SU-DHL-6 (cell line): ENCODE results near the gene HJV.
A peak's percentile ranks its signal among the peaks of the same experiment; 100 is the strongest.

Source experiments
- H2AFZ ChIP-seq: fragments of 200-600 bp; sonication (generic); 2 replicates; pipeline ENCODE4 v1.6.1; 2014; ENCODE audit warnings: low read depth, mild to moderate bottlenecking, moderate library complexity, mixed read lengths, antibody characterized with exemption, low read length; ENCODE audit not compliant: severe bottlenecking
- H3F3A ChIP-seq: fragments of 200-600 bp; shearing (Covaris generic); 2 replicates; pipeline ENCODE4 v1.6.0; 2016; ENCODE audit warnings: antibody characterized with exemption, mild to moderate bottlenecking; ENCODE audit not compliant: insufficient read depth
- H3K27ac ChIP-seq: fragments of 200-600 bp; sonication (generic); 2 replicates; pipeline ENCODE4 v1.5.1; 2016; ENCODE audit warnings: low read depth, mild to moderate bottlenecking, low read length, moderate library complexity, mixed read lengths
- H3K27me3 ChIP-seq: fragments of 200-600 bp; sonication (generic), shearing (Covaris generic); 2 replicates; pipeline ENCODE4 v1.6.0; 2014; ENCODE audit warnings: mild to moderate bottlenecking, low read length
- H3K36me3 ChIP-seq: fragments of 200-600 bp; sonication (generic); 2 replicates; pipeline ENCODE4 v1.6.1; 2014; ENCODE audit warnings: mild to moderate bottlenecking, low read length, mixed read lengths
- H3K4me2 ChIP-seq: fragments of 300-600, 200-600 bp; shearing (Covaris generic), sonication (generic); 2 replicates; pipeline ENCODE4 v1.6.0; 2014; ENCODE audit warnings: low read length, low read depth, mild to moderate bottlenecking; ENCODE audit not compliant: poor library complexity, severe bottlenecking
- H3K4me3 ChIP-seq: fragments of 200-600 bp; sonication (generic); 2 replicates; pipeline ENCODE4 v1.5.1; 2014; ENCODE audit warnings: antibody characterized with exemption, low read length, mild to moderate bottlenecking, mixed read lengths; ENCODE audit not compliant: insufficient read depth, poor library complexity, severe bottlenecking
- H3K79me2 ChIP-seq: fragments of 200-600 bp; sonication (generic); 2 replicates; pipeline ENCODE4 v1.6.1; 2014; ENCODE audit warnings: mild to moderate bottlenecking, low read length, moderate library complexity; ENCODE audit not compliant: insufficient read depth
- H3K9ac ChIP-seq: fragments of 200-600 bp; sonication (generic); 2 replicates; pipeline ENCODE4 v1.7.0; 2014; ENCODE audit warnings: mild to moderate bottlenecking, low read length
- H3K9me2 ChIP-seq: fragments of 200-600 bp; sonication (generic); replicated peaks from 2 replicates; pipeline ENCODE4 v1.6.1; 2014; ENCODE audit warnings: low read length; ENCODE audit not compliant: insufficient read depth
- H3K9me3 ChIP-seq: fragments of 200-600 bp; sonication (generic); 2 replicates; pipeline ENCODE4 v1.6.1; 2014; ENCODE audit warnings: low read length, mixed read lengths; ENCODE audit not compliant: insufficient read depth
- H4K20me1 ChIP-seq: fragments of 200-600 bp; sonication (generic); 2 replicates; pipeline ENCODE4 v1.6.1; 2014; ENCODE audit warnings: low read depth, mild to moderate bottlenecking, antibody characterized with exemption, low read length, moderate library complexity, mixed read lengths
- CTCF ChIP-seq: fragments of 200-600 bp; sonication (generic); IDR thresholded peaks from one replicate; pipeline ENCODE4 v1.5.1; 2017; ENCODE audit warnings: antibody characterized with exemption, mild to moderate bottlenecking, low read length, moderate library complexity; ENCODE audit not compliant: insufficient read depth, poor library complexity, severe bottlenecking
- EZH2phosphoT487 ChIP-seq: fragments of 200-600 bp; sonication (generic), shearing (Covaris generic); conservative IDR thresholded peaks from 2 replicates; pipeline ENCODE4 v1.6.1; 2018; ENCODE audit warnings: mild to moderate bottlenecking, antibody characterized with exemption, low read length, moderate library complexity, mixed read lengths

The HJV gene

DNA sequence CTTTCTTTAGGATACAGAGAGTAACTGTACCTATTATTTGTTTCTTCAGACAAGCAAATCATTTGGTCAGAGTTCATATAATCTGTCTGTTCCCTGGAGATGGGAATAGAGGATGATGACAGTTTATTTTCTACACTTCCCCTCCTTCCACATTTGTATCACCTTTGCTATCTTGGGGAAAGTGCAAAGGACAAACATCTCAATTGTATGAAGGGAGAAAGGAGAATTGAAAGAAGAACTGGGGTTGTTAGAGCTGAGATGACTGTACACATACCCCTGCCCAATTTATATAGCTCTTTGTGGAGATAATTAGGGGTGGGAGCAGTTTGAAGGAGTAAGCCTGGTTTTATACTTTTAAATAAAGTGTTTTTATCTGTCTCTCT is 43.1 kb downstream of the HJV start:
- H3K79me2 ChIP-seq: no peaks in the 10 kb centered on the region
- TF ChIP-seq EZH2phosphoT487: no peak
- TF ChIP-seq CTCF: no peak
- H3K9me3 ChIP-seq: no peaks in the 10 kb centered on the region
- no peak overlapping the region for H3K4me2 ChIP-seq
- H3F3A ChIP-seq: 0 out of 2 replicates have a peak, but pooled peaks cover 3% of the 10 kb centered on the region
- no peaks in the 10 kb centered on the region for H3K27me3 ChIP-seq
- no peak overlapping the region for H2AFZ ChIP-seq
- peak overlapping the region; percentile 66 for H3K27ac ChIP-seq
- H3K36me3 ChIP-seq: no peaks in the 10 kb centered on the region
- 0 out of 2 replicates have a peak overlapping the region, but pooled peaks have one; percentile 6 for H3K9ac ChIP-seq
- H4K20me1 ChIP-seq: no peaks in the 10 kb centered on the region
- H3K9me2 ChIP-seq: no peaks in the 10 kb centered on the region
- no peak overlapping the region for H3K4me3 ChIP-seq

- H3K27me3 ChIP-seq: no peaks in the 10 kb centered on the region
- H3K27ac ChIP-seq: no peak overlapping the region
- no peaks in the 10 kb centered on the region for H3K79me2 ChIP-seq
- H4K20me1 ChIP-seq: no peaks in the 10 kb centered on the region
- no peaks in the 10 kb centered on the region for H3K9me2 ChIP-seq
- H3K9ac ChIP-seq: no peak overlapping the region
- no peaks in the 10 kb centered on the region for H3K36me3 ChIP-seq
- no peak overlapping the region for H3K4me3 ChIP-seq
- no peak overlapping the region for H3K4me2 ChIP-seq
- no peaks in the 10 kb centered on the region for H3K9me3 ChIP-seq
- TF ChIP-seq EZH2phosphoT487 (no peak), CTCF (peak; percentile 67)
- peak overlapping the region; percentile 50 for H2AFZ ChIP-seq
- H3F3A ChIP-seq: 0 out of 2 replicates have a peak, but pooled peaks cover 3% of the 10 kb centered on the region
These were observed 43.8 kb downstream of the HJV start for GRCh38 chr1:145977486-145978470.

DNA sequence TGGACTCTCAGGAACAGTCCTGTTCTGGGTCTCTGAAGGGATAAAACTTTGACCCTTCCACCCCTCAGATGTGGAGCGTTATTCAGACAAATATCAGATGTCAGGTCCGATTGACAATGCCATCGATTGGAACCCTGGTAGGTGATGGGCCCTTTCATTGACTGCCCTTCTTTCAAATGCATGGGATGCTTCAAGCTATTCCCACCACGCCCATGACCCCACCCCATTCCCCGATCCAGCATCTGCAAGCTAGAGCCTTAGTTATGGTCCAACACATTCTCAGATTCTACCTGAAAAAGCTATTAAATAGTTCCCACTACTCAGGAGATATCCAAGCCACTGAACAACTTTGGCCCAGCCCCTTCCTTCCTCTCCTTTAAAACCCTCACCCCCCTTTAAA is 44.5 kb downstream of the HJV start:
- no peaks in the 10 kb centered on the region for H3K9me3 ChIP-seq
- no peak overlapping the region for H3K9ac ChIP-seq
- no peaks in the 10 kb centered on the region for H3K79me2 ChIP-seq
- H3K4me3 ChIP-seq: no peak overlapping the region
- H3K4me2 ChIP-seq: no peak overlapping the region
- no peaks in the 10 kb centered on the region for H4K20me1 ChIP-seq
- H3K36me3 ChIP-seq: no peaks in the 10 kb centered on the region
- no peaks in the 10 kb centered on the region for H3K9me2 ChIP-seq
- TF ChIP-seq CTCF (no peak), EZH2phosphoT487 (no peak)
- no peak overlapping the region for H3K27ac ChIP-seq
- 0 out of 2 replicates have a peak, but pooled peaks cover 3% of the 10 kb centered on the region for H3F3A ChIP-seq
- H2AFZ ChIP-seq: peak overlapping the region; percentile 34
- H3K27me3 ChIP-seq: no peaks in the 10 kb centered on the region
